ENCODE data around the gene IFNGR1.

The IFNGR1 gene

GRCh38 chr6:137172734-137173431, 46.3 kb downstream of the IFNGR1 start:
- TF ChIP-seq REST (IDR thresholded peaks at IDR 0.05; ENCODE audit: insufficient read depth in 1 of 2, low read depth in 2 of 2, low read length in 2 of 2) (no peak), POLR2AphosphoS5 (IDR thresholded peaks at IDR 0.05; ENCODE audit: low read depth, low read length) (no peak), FOXP2 (optimal IDR thresholded peaks at IDR 0.05; ENCODE audit: borderline replicate concordance, extremely low read depth, extremely low read length, insufficient read depth) (no peak), TAF1 (IDR thresholded peaks at IDR 0.05; ENCODE audit: borderline replicate concordance, insufficient read depth, low read length) (no peak), SIN3A (IDR thresholded peaks at IDR 0.05; ENCODE audit: borderline replicate concordance, insufficient read depth, low read length) (no peak)

GRCh38 chr6:137171824-137172733, 47.1 kb downstream of the IFNGR1 start:
- TF ChIP-seq TAF1 (IDR thresholded peaks at IDR 0.05; ENCODE audit: borderline replicate concordance, insufficient read depth, low read length) (no peak), FOXP2 (optimal IDR thresholded peaks at IDR 0.05; ENCODE audit: borderline replicate concordance, extremely low read depth, extremely low read length, insufficient read depth) (no peak), POLR2AphosphoS5 (IDR thresholded peaks at IDR 0.05; ENCODE audit: low read depth, low read length) (no peak), SIN3A (IDR thresholded peaks at IDR 0.05; ENCODE audit: borderline replicate concordance, insufficient read depth, low read length) (no peak), REST (IDR thresholded peaks at IDR 0.05; ENCODE audit: insufficient read depth in 1 of 2, low read depth in 2 of 2, low read length in 2 of 2) (no peak)

- no peak for TF ChIP-seq FOXP2 (optimal IDR thresholded peaks at IDR 0.05; ENCODE audit: borderline replicate concordance, extremely low read depth, extremely low read length, insufficient read depth)
- no peak for TF ChIP-seq SIN3A (IDR thresholded peaks at IDR 0.05; ENCODE audit: borderline replicate concordance, insufficient read depth, low read length)
- no peak for TF ChIP-seq POLR2AphosphoS5 (IDR thresholded peaks at IDR 0.05; ENCODE audit: low read depth, low read length)
- no peak for TF ChIP-seq REST (IDR thresholded peaks at IDR 0.05; ENCODE audit: insufficient read depth in 1 of 2, low read depth in 2 of 2, low read length in 2 of 2)
- no peak for TF ChIP-seq TAF1 (IDR thresholded peaks at IDR 0.05; ENCODE audit: borderline replicate concordance, insufficient read depth, low read length)
These were observed 48.2 kb downstream of the IFNGR1 start for GRCh38 chr6:137171053-137171374.

GRCh38 chr6:137170266-137171052, 48.7 kb downstream of the IFNGR1 start:
- TF ChIP-seq REST (IDR thresholded peaks at IDR 0.05; ENCODE audit: insufficient read depth in 1 of 2, low read depth in 2 of 2, low read length in 2 of 2) (no peak), TAF1 (IDR thresholded peaks at IDR 0.05; ENCODE audit: borderline replicate concordance, insufficient read depth, low read length) (no peak)

All from PFSK-1 (cell line).